Fibroblast of lung (primary cell): Measurements from ENCODE around the gene PCAT7.

ENCODE experiments used
- CTCF ChIP-seq, 2 donors: IDR thresholded peaks in 1 of 2; conservative IDR thresholded peaks in 1 of 2; 1 replicate in 1 of 2; 2 replicates in 1 of 2; pipeline ENCODE4 v1.5.1; 2011 to 2012; ENCODE audit warnings: low read length in 2 of 2, control low read depth in 1 of 2, inconsistent platforms in 1 of 2, low read depth in 1 of 2, mild to moderate bottlenecking in 1 of 2
- EZH2 ChIP-seq: IDR thresholded peaks from 2 replicates; pipeline ENCODE4 v1.5.1; 2012; ENCODE audit warnings: low read length, control low read depth, mild to moderate bottlenecking; ENCODE audit errors: missing control alignments

- TF ChIP-seq CTCF (conservative IDR thresholded peaks at IDR 0.05 in 1 of 2, IDR thresholded peaks at IDR 0.05 in 1 of 2; ENCODE audit: low read depth in 1 of 2, low read length in 2 of 2) (no peak), EZH2 (no peak)
These were observed 2.5 kb downstream of the PCAT7 start for GRCh38 chr9:94557376-94557775.
